ENCODE measurements around the gene IL1RAPL2.

Gene IL1RAPL2

DNA sequence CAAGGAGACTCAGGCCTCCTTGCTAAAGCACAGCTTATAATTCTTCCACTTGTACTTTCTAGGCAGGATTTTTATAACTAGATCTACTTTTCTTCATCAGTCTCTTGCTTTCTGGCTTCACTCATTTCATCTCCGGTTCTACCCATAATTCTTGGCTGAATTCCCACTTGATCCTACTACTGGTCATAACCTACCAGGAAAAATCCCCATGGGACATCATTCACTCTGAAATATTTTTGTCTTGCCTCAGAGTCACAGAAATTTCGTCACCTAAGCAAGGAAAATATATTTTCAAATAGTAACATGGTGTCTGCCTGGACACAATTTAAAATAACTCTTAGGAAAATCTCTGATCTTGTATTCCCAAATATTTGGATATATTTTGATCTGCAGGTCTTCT, 532.2 kb downstream of the IL1RAPL2 start (continued):
- TF ChIP-seq GFI1B (tag by site-specific recombination; IDR thresholded peaks at IDR 0.05) (no peak), ZNF394 (tag by site-specific recombination; IDR thresholded peaks at IDR 0.05; ENCODE audit: borderline replicate concordance) (no peak)

GRCh38 chrX:105098812-105099211, 532.8 kb downstream of the IL1RAPL2 start:
- no peak overlapping the region for H3K27ac ChIP-seq (ENCODE audit: extremely low read depth, low read depth, low read length)
- H3K4me1 ChIP-seq (ENCODE audit: control insufficient read depth, insufficient read depth, low read length) = no peaks in the 10 kb centered on the region
- ChIA-PET POLR2A (no interaction called here), CTCF (no interaction called here)
- no peaks in the 10 kb centered on the region for H3K9me3 ChIP-seq (ENCODE audit: control insufficient read depth, insufficient read depth, low read depth, low read length)
- H3K36me3 ChIP-seq (ENCODE audit: control insufficient read depth in 2 of 2, insufficient read depth in 1 of 2, low read length in 2 of 2) = no peaks in the 10 kb centered on the region
- no peak overlapping the region for H3K4me3 ChIP-seq (ENCODE audit: low read depth, low read length)
- TF ChIP-seq ZBTB48 (tag by site-specific recombination; IDR thresholded peaks at IDR 0.05) (no peak), REPIN1 (tag by site-specific recombination; IDR thresholded peaks at IDR 0.05; ENCODE audit: low read depth) (no peak)

- ChIA-PET POLR2A (no interaction called here), CTCF (no interaction called here)
- TF ChIP-seq ZNF311 (tag by site-specific recombination; IDR thresholded peaks at IDR 0.05; ENCODE audit: borderline replicate concordance) = no peak
- no peak for TF ChIP-seq ZNF132 (tag by site-specific recombination; IDR thresholded peaks at IDR 0.05; ENCODE audit: borderline replicate concordance)
- TF ChIP-seq ZSCAN5A (tag by site-specific recombination; IDR thresholded peaks at IDR 0.05) = no peak
- no peak for TF ChIP-seq ZFP37 (tag by site-specific recombination; IDR thresholded peaks at IDR 0.05)
- TF ChIP-seq AEBP2 (tag by site-specific recombination; IDR thresholded peaks at IDR 0.05; ENCODE audit: borderline replicate concordance) = no peak
- no peak for TF ChIP-seq MZF1 (tag by site-specific recombination; IDR thresholded peaks at IDR 0.05; ENCODE audit: borderline replicate concordance)
- TF ChIP-seq ZNF404 (tag by site-specific recombination; IDR thresholded peaks at IDR 0.05) = no peak
- TF ChIP-seq, protein P1, sequence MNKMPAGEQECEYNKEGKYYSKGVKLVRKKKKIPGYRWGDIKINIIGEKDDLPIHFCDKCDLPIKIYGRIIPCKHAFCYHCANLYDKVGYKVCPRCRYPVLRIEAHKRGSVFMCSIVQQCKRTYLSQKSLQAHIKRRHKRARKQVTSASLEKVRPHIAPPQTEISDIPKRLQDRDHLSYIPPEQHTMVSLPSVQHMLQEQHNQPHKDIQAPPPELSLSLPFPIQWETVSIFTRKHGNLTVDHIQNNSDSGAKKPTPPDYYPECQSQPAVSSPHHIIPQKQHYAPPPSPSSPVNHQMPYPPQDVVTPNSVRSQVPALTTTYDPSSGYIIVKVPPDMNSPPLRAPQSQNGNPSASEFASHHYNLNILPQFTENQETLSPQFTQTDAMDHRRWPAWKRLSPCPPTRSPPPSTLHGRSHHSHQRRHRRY (tag by site-specific recombination; IDR thresholded peaks at IDR 0.05) = no peak
- no peak for TF ChIP-seq ZNF175 (tag by site-specific recombination; IDR thresholded peaks at IDR 0.05)
- no peak for TF ChIP-seq ZNF121 (tag by site-specific recombination; IDR thresholded peaks at IDR 0.05)
- no peak for TF ChIP-seq ZNF530 (tag by site-specific recombination; IDR thresholded peaks at IDR 0.05; ENCODE audit: low read depth)
- no peak for TF ChIP-seq ZNF792 (tag by site-specific recombination; IDR thresholded peaks at IDR 0.05)
- Histone ChIP-seq H3K27ac (ENCODE audit: extremely low read depth, low read depth, low read length) (no peak overlapping the region), H3K4me1 (ENCODE audit: control insufficient read depth, insufficient read depth, low read length) (no peaks in the 10 kb centered on the region), H3K9me3 (ENCODE audit: control insufficient read depth, insufficient read depth, low read depth, low read length) (no peaks in the 10 kb centered on the region), H3K36me3 (ENCODE audit: control insufficient read depth in 2 of 2, insufficient read depth in 1 of 2, low read length in 2 of 2) (no peaks in the 10 kb centered on the region), H3K4me3 (ENCODE audit: low read depth, low read length) (no peak overlapping the region)
Observed at GRCh38 chrX:105101378-105101777, 535.4 kb downstream of the IL1RAPL2 start.

GRCh38 chrX:105109936-105110335, 543.9 kb downstream of the IL1RAPL2 start:
- Histone ChIP-seq H3K9me3 (ENCODE audit: control insufficient read depth, insufficient read depth, low read depth, low read length) (no peaks in the 10 kb centered on the region; the same call in 1 of the 2 replicates), H3K36me3 (ENCODE audit: control insufficient read depth in 2 of 2, insufficient read depth in 1 of 2, low read length in 2 of 2) (no peaks in the 10 kb centered on the region), H3K27ac (ENCODE audit: extremely low read depth, low read depth, low read length) (no peak overlapping the region), H3K4me1 (ENCODE audit: control insufficient read depth, insufficient read depth, low read length) (no peaks in the 10 kb centered on the region), H3K4me3 (ENCODE audit: low read depth, low read length) (no peak overlapping the region)
- POLR2A ChIA-PET = no interaction called here
- CTCF ChIA-PET = no interaction called here
- TF ChIP-seq, protein P2, sequence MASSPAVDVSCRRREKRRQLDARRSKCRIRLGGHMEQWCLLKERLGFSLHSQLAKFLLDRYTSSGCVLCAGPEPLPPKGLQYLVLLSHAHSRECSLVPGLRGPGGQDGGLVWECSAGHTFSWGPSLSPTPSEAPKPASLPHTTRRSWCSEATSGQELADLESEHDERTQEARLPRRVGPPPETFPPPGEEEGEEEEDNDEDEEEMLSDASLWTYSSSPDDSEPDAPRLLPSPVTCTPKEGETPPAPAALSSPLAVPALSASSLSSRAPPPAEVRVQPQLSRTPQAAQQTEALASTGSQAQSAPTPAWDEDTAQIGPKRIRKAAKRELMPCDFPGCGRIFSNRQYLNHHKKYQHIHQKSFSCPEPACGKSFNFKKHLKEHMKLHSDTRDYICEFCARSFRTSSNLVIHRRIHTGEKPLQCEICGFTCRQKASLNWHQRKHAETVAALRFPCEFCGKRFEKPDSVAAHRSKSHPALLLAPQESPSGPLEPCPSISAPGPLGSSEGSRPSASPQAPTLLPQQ (tag by site-specific recombination; IDR thresholded peaks at IDR 0.05) = no peak
- no peak for TF ChIP-seq ZNF792 (tag by site-specific recombination; IDR thresholded peaks at IDR 0.05)
- TF ChIP-seq ZNF18 (tag by site-specific recombination; IDR thresholded peaks at IDR 0.05) = no peak
- TF ChIP-seq ZNF837 (tag by site-specific recombination; IDR thresholded peaks at IDR 0.05) = no peak
- TF ChIP-seq HOXD13 (CRISPR knock-in tag; IDR thresholded peaks at IDR 0.05; ENCODE audit: borderline replicate concordance) = no peak
- TF ChIP-seq ZNF366 (tag by site-specific recombination; conservative IDR thresholded peaks at IDR 0.05) = no peak

Measured in HEK293 (cell line).